NCI-H2196 (cell line): ENCODE results near the gene TTC7B.

Experiments
- DNase-seq: peaks from one replicate; lab custom pipeline; 2025; ENCODE audit not compliant: unreplicated experiment; lab: John Stamatoyannopoulos, UW

TTC7B gene

DNA sequence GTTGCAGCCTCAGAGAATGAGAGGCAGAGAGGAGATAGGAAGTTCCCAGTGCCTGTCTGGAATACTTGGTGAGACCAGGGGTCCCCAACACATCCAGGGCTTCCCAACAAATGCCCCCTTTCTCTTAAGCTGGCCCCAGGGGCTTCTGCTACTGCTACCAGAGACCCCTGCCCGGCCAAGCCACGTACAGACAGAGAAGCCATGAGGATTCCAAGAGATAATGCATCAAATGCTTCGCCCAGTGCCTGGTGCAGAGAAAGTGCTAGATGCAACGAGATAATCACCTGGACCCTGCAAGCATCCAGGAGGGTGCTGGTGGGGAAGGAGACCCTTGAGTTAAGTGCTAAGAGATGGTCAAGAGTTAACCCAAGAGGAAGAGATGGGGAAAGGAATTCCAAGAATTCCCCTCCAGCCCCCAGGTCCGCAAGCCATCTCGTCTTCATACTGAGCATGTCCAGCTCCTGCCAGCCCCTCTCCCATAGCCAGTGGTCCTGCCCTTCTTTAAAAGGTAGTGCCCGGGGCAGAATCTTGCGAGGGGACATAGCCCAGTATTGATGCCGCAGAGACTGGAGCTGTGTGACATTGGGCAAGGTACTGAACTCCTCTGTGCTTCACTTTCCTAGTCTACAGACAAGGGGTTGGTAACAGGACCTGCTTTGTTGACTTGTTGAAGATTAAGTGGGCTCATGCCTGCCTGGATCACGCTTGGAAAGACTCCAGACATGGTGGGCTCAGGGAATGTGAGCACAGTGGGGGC, 316.1 kb downstream of the TTC7B start:
- no peak for DNase-seq

DNA sequence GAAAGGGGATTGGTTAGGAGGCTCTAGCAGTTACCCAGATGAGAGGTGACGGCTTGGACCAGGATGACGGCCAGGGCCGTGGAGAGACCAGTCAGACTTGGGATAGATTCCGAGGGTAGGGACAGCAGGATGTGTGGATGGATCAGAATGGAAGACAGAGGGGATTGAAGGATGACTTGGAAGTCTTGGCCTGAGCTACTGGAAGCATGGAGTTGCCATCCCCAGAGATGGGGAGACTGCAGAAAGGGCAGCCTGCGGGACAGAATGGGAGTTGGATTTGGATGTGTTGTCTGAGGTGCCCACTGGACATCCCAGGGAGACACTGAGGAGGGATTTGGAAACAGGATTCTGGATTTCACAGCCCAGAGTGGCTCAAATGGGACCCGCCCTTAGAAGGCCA, 317.1 kb downstream of the TTC7B start:
- no peak for DNase-seq

DNA sequence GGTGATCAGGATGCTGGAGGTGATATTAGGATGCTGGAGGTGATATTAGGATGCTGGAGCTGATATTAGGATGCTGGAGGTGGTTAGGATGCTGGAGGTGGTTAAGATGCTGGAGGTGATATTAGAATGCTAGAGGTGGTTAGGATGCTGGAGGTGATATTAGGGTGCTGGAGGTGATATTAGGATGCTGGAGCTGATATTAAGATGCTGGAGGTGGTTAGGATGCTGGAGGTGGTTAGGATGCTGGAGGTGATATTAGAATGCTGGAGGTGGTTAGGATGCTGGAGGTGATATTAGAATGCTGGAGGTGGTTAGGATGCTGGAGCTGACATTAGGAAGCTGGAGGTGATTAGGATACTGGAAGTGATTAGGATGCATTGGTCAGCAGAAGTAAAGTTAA, 318.0 kb downstream of the TTC7B start:
- DNase-seq, result no peak

DNA sequence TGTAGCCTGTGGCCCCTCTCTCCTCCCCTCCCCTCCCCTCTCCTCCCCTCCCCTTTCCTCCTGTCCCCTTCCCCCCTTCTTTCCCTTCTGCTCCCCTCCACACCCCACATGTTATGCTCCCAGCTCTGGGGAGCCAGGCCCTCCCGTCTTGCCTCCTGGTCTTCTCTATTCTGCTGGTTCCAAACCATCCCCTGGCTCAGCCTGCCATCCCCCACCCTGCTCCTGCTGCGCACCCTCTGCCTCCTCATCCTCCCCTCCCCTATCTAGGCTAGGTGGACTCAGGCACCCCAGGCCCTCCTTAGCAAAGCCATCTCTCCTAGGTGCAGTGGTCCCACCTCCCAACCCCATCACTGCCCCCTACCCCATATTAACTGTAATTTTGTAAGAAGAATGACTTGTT, 319.9 kb downstream of the TTC7B start:
- DNase-seq, result no peak

DNA sequence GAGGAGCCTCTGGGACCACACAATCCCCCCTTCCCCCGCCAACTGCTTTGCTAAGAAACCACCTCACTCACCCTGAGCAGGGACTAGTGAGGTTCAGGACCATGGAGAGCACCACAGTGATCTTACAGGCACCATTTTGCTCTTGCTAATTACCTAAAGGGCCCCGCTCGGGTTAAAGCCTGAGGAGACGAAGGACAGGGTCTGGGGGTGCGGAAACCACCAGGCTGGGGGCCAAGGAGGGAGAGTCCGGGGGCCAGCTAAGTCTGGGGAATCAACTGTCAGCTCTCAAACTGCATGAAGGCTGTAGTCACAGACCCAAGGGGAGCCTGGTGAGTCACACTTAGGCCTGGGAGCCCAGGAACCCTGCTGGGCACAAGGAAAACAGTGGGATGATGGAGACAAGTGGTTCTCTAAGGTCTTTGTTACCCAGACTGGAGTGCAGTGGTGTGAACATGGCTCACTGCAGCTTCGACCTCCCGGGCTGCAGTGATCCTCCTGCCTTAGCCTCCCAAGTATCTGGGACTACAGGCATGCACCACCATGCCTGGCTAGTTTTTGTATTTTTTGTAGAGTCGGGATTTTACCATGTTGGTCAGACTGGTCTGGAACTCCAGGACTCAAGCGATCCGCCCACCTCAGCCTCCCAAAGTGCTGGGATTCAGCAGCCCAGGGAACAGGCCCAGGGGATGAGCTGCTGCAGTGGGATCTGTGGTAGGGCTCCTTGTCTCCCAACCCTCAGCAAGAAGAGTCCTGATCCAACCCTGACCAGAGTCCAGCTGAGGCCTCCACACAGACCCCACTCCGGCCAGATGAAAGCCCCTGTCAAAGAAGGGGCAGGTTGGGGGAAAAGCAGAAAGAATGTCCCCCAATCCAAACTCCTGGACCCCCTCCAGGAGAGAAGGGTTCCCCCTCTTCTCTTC, 320.6 kb downstream of the TTC7B start:
- DNase-seq, result no peak

DNA sequence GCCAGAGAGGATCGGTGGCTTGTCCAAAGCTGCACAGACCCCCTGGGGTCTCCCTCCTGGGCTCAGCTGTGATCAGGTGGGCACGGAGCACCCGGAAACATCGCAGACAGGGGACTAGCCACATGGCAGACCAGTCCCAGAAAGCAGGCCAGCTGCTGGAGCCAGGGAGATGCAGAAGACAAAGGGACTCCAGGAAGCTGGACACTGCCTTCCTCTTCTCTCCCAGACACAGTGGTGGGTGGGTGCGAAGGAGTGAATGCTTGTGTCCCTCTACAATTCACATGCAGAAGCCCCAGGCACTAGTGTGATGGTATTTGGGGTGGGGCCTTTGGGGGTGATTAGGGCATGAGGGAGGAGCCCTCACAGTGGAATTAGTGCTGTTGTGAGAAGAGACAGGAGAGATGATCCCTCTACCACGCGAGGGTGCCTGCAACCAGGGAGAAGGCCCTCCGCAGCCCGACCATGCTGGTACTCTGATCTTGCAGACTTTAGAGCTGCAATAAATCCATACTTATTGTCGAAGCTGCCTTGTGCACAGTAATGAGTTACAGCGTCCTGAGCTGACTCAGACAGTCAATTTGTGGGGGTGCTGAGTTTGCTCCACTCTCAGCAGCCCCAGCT, 324.2 kb downstream of the TTC7B start:
- no peak for DNase-seq

DNA sequence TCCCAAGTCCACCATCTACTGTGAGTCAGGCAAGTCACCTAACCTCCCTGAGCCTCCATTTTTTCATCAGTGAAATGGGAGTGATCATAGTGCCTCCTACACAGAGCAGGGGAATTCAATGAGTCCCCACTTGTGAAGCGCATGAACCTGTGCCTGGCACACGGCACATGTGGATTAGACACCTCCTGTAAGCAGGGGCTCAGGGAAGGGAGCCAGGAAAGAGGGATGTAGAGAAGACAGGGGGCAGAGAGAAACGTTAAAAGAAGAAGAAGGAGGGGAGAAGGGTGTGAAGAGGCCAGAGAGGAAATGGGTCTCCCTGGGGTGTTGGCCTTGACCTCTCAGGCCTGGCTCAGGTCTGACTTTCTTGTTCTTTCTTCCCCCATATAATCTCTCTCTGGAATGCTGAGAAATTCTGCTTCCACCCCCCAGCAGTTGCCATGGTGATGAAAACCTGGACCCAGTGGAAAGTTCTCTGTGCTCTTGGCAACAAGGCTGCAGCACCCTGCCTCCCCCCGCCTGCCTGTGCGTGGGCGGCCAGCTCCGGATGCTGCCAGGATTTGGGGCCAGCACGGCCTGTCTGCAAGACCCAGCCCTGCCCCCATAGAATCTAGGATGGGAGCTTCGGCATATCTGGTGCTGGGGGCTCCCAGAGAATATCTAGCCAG, 324.9 kb downstream of the TTC7B start:
- no peak for DNase-seq

DNA sequence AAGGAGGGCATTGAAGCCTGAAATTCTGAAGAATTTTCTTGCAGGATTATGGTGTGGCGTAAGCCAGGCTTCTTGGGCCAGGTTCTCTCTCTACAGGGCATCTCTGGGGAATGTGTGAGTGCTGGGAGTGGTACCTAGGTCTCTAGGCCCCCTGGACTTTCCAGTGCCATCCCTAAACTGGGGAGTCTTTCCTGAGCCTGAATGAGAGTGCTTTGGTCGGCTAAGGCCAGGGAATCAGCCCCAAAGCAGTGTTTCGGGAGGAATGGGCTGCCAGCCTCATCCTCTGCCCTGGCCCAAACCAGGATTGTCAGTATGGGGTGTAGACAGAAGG, 325.5 kb downstream of the TTC7B start:
- no peak for DNase-seq

DNA sequence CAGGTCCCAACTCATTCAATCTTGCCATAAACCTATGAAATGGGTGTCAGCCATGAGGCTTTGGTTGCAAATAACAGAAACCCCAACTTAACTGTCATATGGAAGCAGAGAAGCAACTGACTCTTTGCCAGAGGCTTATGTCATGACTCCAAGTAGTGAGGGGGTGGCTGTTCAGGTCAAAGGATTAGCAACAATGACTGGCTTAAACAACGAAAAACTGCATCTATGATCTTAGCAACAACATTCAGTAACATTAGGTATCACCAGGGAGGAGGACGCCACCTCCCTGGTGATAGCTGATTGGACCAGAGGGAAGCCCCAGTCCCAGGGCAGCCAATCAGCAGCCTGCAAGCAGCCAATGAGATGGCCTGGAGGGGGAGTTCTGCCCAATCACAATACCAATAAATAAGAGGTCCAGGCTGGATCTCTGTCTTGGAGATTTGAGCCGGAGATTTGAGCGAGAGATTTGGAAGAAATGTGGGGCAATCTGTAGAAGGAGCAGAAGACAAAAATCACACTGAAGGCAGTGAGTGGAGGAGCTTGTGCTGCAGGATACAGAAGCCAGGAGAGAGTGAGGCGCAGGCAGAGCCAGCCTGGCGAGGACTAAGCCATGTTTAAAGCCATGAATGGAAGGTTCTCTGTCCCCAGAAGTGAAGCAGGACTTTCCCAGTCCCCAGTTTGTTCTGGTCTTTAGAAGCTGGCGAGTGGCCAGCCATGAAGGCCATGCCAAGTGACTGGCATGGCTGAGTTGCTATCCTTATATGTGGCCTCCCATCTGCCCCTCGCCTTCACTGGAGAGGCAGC, 326.1 kb downstream of the TTC7B start:
- no peak for DNase-seq

DNA sequence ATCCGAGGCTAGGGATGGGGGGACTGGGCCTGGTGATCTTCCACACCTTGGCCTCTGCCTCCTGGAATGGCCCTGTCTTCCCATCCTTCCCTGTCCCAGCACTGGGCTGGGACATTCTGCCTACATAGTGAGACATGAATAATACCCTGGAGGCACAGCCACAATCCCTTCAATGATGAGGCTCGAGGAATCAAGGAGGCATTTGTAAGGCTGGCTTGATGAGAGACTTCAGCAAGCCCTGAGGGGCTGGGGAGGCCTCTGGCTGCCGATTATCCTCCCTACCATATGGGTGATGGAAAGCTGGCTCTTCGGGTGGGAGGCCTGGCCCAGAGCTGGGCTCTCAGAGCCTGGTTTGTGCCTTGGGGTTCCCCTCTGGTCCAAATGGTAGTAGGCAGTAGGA, 326.9 kb downstream of the TTC7B start:
- no peak for DNase-seq

DNA sequence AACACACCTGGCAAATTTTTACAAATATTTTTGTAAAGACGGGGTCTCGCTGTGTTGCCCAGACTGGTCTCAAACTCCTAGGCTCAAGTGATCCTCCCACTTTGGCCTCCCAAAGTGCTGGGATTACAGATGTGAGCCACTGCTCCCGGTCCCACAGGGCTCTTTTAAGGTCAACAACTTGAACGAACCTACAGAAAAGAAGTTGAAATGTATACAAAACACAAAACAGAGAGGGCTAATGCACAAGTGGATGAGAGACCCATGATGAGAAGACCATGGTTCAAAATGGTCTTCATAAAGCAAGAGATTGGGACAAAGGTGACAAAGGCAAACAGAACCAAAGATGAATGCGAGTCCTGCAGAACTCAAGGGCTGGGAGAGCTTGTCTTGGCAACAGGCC, 328.0 kb downstream of the TTC7B start:
- no peak for DNase-seq

DNA sequence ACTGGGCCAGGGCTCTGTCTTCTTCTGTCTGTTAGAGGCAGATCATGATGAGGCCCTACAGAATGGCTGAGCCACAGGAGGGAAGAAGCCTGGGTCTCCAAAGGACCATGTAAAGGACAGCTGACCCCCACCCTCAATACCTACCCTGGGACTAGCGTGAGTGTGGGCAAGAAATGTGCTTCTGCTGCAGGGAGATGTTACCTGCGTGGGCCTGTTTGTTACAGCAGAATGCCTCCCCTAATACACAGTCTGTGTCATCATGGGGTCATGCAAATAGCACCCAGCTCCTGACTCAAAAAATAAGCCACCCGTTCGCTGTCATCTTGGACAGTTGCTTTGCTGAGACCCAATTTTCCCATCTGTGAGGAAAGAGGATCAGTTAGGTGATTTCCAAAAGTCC, 328.8 kb downstream of the TTC7B start:
- DNase-seq, result no peak

DNA sequence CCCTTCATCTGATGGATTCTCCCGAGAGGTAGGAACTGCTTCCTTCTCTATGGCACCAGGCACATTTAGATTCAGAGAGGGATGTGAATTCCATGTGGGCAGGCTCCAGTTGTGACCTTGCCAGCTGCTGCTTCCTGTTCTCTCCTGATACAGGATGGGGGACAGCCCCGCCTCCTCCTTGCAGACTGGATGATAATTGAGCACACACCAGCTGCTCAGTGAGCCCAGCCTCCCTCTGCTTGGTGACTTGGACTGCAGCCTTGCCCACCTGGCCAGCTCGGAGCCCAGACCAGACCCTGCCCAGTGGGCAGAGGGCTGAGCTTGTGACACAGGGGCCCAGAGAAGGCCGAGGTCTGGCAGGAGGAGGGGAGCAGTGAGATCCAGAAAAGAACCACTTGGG, 329.2 kb downstream of the TTC7B start:
- peak; percentile 61 for DNase-seq

DNA sequence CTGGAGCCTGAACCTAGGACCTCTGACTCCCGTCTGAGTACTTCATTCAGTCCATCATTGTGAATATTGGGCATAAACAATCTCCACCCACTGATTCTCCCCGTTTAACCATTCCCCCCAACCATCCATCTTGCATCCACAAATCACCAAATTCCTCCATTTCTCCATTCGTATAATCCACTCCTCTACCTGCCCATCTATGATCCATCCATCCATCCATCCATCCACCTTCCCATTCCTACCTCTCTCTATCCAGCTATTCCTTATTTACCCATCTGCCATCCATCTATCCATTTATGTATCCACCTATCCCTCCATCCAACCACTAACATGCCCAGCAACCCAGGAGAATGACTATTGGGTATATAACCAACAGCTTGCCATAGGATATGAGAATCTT, 331.9 kb downstream of the TTC7B start:
- no peak for DNase-seq

DNA sequence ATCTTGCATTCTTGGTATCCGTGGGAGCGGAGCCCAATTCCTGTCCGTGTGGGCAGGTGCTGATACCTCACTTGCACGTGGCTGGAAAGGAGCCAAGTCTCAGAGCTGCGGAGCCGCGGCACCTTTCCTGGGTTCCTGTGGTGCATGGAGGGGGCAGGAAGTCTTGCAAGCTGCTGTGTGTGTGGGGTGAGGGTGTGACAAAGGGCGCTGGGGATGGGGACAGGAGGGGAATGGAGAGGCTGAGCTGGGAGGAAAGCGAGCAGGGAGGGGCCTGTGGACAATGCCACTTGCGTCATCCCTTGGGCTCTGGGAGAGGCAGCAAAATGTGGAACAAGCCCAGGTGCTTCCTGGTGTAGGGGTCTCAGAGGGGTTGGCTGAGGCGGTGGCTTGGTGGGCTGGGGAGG, 332.7 kb downstream of the TTC7B start:
- DNase-seq, result peak; percentile 61

DNA sequence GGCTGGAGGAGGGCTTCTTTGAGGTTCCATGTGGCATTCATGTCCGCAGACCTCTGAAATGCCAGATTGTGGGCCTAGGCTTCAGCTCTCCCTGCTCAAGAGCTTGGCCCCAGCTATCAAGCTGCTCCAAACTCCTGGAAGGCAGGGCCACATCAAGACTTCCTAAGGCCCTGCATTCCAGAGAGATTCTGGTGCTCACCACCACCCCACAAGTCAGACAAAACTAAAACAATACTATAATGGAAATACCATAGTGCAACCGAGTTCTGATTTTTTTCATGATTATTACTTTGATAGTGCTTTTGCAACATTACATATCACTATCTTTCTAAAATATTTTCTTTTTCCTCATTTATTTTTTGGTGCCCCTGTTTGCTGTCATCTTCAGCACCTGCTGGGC, 333.1 kb downstream of the TTC7B start:
- no peak for DNase-seq

DNA sequence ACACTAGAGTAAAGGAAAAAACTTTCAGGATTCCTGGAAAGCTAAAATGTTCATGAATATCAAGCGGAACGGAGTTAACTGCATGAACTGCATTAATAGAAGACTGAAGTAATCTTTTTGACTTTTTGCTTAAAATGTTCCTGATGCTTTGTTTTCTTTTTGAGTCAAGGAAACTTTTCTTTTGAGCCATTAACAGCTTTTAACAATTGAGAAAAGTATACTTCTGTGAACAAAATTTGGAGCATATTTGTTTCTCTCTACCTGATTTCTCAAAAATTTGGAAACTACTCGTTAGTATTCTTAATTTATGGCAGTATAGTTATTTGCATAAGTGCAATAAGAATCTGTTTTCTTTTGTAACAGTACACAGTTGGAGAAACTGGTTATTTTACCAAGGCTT, 340.9 kb downstream of the TTC7B start:
- no peak for DNase-seq
